HG03575 (cell line): ENCODE data around the gene DHX32.
"Not testable (repeated sequence)": the region's sequence is repeated elsewhere in the genome, so short reads cannot be mapped to it uniquely, and the experiment has no call there.

Source experiments
- ATAC-seq: cut with Tn5 transposase; IDR thresholded peaks from one replicate; pipeline ENCODE4 v1.9.1; 2021; ENCODE audit not compliant: unreplicated experiment, insufficient number of reproducible peaks, low FRiP score; ENCODE audit errors: extremely low read depth

DHX32 gene, protein sequence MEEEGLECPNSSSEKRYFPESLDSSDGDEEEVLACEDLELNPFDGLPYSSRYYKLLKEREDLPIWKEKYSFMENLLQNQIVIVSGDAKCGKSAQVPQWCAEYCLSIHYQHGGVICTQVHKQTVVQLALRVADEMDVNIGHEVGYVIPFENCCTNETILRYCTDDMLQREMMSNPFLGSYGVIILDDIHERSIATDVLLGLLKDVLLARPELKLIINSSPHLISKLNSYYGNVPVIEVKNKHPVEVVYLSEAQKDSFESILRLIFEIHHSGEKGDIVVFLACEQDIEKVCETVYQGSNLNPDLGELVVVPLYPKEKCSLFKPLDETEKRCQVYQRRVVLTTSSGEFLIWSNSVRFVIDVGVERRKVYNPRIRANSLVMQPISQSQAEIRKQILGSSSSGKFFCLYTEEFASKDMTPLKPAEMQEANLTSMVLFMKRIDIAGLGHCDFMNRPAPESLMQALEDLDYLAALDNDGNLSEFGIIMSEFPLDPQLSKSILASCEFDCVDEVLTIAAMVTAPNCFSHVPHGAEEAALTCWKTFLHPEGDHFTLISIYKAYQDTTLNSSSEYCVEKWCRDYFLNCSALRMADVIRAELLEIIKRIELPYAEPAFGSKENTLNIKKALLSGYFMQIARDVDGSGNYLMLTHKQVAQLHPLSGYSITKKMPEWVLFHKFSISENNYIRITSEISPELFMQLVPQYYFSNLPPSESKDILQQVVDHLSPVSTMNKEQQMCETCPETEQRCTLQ

DNA sequence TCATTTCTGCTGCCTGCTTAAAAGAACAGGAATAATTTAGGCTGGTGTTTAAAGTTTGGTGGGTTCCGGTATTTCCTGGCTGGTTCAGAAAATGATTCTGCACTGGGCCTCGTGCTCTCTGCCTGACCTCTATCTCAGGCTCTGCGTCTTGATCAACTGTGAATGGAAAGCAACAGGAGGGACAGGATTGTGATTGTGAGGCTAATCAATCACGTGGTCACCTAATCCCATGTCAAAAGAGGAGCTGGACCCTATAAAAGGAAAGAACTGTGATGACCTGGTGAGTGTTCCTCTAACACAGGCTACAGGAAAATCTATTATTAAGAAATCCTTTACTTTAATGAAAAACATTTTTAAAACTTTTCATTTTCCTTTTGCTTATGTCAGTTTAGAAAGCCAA, at the start of gene DHX32:
TSS of gene DHX32 (minus strand) at position 101 of the 400 bp plus-strand sequence. CDS start 468 bp downstream, outside the sequence.
- no peak for ATAC-seq

DNA sequence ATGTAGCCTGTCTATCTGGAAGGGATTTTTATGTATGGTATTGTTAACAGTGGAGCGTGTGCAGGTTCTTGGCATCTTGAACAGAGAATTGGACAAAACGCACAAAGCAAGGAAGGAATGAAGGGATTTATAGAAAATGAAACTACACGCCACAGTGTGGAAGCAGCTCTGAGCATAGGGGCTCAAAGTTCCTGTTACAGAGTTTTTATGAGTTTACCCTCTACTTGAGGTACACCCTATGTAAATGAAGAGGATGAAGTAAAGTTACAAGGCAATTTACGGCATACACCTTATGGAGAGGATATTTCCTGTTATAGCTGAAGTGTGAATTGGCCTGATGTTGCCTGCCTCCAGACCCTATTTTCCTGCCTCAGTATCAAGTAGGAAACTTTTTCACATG, 48.5 kb upstream of the DHX32 start:
- no peak for ATAC-seq

DNA sequence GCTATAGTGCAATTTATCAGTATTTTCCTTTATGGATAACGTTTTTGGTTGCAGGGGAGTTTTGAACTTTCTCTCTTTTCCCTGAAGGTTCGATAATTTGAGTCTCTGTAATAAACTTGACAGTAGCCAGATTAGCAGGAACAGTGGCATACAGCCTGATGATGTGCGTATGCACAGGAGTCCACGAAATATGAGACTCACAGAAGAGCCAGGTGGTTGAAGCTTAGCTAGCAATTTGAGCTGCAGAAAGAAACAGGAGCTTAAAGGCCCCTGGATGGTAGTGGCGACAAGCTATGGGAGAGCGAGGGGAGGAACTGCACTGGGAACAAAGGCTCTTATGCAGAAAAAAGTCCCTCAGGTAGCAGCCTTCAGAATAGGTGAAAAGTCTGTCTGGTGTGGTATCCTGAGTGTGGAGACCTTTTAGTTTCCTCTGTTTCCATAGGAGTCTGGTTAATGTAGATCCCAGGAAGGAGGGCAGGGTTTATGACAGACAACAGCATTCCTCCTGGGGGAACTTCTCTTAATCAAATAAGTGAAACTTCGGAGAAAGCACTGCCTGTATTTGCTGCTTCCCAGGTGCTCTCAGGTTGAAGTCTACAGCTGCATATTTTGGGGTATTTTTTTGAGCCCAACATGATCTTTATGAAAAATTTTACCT, 48.0 kb upstream of the DHX32 start:
- no peak for ATAC-seq

DNA sequence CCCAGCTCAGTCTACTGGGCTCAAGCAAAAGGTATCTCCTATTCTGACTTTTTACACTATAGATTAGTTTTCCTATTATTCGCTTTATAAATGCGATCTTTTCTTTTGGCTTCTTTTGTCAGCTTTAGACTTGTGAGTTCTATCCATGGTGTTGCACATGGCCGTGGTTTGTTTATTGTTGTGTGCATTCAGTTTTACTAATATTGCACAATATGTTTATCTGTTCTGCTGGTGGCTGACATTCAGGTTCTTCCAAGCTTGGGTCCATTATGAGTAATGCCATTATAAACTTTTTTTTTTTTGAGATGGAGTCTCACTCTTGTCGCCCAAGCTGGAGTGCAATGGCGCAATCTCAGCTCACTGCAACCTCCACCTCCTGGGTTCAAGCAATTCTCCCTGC, 46.2 kb upstream of the DHX32 start:
- not testable (repeated sequence) for ATAC-seq

DNA sequence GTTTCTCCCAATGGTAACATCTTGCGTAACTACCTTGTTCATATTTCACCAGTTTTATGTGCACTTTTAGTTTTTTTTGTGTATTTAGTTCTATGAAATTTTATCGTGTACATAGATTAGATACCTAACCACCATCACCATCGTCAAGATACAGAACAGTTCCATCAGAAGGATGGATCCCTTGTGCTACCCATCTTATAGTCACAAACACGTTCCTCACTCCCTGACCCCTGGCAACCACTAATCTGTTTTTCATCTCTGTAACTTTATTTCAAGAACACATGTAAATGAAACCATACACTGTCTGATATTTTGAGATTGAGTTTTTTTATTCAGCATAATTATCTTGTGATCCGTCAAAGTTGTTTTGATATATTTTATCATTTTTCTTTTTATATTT, 45.2 kb upstream of the DHX32 start:
- no peak for ATAC-seq

DNA sequence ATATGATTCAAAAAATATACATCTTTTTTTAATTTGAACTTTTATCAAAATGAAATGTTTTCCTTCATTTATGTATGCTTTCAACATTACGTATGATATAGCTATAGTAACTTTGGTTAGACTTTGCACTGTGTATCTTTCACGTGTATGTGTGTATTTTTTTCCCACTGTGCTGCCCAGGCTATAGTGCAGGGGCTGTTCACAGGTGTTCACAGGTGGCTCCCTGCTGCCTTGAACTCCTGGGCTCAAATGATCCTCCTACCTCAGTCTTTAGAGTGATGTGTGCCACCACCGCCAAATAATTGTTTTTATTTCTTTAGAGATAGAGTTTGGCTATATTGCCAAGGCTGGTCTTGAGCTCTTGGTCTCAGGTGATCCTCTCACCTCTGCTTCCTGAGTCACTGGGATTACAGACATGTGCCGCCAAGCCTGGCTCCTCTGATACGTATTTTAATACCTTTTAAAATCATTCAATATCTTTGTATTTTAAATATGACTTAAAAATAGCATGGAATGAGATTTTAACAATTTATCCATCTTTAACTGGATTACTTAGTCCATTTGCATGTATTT, 44.3 kb upstream of the DHX32 start:
- no peak for ATAC-seq

DNA sequence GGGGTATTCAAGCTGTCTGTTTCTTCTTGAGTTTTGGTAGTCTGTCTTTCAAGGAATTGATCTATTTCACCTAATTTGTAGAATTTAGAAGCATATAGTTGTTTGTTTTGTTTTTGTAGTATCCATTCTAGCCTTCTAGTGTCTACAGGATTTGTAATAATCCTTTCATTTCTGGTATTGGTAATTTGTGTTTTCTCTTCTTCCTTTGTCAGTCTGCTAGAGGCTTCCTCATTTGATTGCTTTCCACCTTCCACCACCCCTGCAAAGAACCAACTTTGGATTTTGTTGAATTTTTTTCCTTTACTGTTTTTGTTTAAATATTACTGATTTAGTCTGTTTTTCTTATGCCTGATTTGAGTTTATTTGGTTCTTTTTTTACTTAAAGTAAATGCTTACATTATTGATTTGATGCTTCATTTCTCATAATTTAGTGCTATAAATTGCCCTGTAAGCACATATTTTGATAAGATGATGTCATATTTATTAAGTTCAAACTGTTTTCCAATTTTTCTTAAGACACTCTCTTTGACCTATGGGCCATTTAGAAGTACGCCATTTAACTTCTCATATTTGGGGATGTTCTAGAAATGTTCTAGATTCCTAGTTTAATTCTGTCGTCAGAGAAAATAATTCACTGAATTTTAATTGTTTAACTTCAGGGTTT, 40.7 kb upstream of the DHX32 start:
- not testable (repeated sequence) for ATAC-seq

DNA sequence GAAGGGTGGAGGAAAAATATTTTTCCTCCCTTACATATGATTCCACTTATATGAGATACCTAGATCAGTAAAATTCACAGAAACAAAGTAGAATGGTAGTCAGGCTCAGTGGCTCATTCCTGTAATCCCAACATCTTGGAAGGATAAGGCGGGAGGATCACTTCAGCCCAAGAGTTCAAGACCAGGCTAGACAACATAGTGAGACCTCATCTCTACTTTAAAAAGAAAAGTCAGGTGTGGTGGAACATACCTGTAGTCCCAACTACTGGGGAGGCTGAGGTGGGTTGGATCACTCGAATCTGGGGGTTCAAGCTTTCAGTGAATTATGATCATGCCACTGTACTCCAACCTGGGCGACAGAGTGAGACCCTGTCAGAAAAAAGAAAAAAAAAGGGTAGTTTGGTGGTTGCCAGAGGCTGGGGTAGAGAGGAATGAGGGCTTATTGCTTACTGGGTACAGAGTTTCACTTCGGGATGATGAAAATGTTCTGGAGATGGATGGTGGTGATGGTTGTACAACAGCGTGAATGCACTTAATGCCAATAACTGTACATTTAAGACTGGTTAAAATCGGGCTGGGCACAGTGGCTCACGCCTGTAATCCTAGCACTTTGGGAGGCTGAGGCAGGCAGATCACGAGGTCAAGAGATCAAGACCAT, 36.7 kb upstream of the DHX32 start:
- not testable (repeated sequence) for ATAC-seq

DNA sequence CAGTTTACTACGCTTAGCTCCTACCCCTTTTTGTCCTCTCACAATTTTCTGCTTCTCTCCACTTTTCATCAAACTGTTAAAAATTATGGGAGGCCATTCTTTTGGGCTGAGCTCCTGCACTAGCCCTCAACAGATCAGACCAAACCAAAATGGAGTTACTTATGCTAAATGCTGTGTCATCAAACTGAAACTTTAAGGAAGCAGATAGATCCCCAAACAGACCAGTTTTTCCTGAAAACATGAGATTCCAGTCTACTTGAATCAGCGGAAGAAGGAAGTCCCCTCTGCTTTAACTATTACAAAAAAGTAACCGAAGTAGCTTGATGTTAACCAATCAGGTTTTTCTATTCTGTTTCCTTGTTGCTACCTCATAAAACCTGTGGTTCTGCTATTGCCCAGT, 35.9 kb upstream of the DHX32 start:
- no peak for ATAC-seq

DNA sequence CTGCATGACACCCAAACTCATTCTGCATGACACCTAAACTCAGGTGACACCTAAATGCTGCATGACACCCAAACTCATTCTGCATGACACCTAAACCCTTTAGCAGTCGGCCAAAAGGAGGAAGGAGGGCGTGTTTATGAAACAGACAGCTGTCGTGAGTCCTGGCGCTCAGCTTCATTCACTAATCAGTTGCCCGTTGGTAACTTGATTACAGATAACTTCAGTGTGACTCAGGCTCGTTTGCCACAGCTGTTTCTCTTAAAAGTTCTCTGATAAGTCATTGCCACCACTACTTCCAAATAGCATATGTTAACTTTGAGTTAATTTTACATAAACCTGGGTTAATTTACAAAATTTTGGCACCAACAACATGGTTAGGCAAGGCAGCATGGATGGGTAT, 32.2 kb upstream of the DHX32 start:
- ATAC-seq, result not testable (repeated sequence)

DNA sequence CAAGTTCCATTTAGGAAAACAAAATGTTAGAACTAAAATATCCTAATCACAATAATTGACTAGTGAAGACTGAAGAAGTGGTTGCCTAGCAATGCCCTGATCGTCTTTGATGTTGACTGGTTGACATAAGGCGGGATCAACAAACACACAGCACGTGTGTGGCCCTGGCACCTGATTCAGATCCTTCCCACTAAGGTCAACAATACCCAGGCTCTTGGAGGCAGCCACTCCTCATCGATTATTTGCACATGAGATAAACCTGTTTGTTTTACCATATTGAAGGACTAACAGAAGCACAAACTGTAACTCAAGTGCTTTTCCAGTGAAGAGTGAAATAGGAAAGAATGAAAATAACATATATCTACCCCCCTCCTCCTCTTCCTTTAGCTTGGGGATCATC, 30.9 kb upstream of the DHX32 start:
- no peak for ATAC-seq

DNA sequence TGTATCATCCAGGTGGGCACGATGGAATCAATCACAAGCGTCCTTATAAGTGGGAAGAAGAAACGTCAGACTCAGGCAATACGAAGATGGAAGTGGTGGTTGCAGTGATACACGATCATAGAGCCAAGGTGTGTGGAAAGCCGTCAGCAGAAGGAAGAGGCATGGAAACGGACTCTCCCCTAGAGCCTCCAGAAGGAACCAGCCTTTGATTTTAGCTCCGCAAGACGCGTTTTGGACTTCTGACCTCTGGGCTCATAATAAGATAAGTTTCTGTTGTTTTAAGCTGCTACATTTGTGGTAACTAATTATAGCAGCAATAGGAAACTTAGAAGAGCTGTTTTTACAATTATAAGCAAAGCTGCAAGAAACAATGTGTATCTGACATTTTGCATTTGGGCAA, 30.1 kb upstream of the DHX32 start:
- ATAC-seq, result no peak

DNA sequence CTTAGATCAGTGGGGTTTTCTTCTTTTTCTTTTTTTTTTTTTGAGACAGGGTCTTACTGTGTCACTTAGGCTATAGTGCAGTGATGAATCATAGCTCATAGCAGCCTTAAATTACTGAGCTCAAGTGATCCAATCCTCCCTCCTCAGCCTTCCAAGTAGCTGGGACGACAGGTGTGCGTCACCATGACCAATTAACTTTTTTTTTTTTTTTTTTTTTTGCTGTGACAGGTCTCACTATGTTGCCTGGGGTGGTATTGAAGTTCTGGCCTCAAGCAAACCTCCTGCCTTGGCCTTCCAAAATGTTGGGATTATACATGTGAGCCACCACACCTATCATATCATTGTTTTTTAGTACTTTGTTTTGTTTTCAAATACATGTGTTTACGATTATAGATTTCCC, 28.4 kb upstream of the DHX32 start:
- ATAC-seq, result not testable (repeated sequence)

DNA sequence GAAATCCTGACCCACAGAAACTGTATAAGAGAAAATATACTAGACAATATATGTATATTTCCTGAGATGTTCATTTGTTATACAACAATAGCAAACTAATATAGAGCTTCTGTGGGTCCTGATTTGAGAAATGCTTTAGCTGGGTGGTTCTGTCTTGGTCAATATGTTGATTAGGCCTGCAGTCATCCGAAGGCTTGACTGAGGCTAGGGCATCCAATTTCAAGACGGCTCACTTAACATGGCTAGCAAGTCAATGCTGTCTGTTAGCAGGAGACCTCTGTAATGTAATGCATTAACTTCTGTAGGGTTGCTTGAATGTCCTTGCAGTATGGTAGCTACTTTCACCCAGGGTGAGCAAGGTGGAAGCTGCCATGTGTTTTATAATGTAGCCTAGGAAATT, 27.7 kb upstream of the DHX32 start:
- ATAC-seq, result not testable (repeated sequence)

DNA sequence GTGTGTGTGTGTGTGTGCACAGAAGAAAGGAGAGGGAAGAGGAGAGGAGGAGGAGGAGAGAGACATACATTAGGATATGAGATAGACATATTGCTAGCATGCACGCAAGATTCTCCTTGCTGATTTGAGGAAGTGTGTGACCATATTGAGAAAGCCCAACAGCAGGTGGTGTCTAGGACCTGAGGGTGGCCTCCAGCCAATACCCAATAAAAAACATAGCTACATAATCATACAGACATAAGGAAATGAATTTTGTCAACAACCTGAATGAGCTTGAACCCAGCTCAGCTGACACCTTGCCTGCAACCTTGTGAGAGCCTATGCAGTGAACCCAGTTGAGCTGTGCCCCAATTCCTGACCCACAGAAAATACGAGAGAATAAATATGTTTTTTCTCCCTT, 26.5 kb upstream of the DHX32 start:
- ATAC-seq, result not testable (repeated sequence)

DNA sequence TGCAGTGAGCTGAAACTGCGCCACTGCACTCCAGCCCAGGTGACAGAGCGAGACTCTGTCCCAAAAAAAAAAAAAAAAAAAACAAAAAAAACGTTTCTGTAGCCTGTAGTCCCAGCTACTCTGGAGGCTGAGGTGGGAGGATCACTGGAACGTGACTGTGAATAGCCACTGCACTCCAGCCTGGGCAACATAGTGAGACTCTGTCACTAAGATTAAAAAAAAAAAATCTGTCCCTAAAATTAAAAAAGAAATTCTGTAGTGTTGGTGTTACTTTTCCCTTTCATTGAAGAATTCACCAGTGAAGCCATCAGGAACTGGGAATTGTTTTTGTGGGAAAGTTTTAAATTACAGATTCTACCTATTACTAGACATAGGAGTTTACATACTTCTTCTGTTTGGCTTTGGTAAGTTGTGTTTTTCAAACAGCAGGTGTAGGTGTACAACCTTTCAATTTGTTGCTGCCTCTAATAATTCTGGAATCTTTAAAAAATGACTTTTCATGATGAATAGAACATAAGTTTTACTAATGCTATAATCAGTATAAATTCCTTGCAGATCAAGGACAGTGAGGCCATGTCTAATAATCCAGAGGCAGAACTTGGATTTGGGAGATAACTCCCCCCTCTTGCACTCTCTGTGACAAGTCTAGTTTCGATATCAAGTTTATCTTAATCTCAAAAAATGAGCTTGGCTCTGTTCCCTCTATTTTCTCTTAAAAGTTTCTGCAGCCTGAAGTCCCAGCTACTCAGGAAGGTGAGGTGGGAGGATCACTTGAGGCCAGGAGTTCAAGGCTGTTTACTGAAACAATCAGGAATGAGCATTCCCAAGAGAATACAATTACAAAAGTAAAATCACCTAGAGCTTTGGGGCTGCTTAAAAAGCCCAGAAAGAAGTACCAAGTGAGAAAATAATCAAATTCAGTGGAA, 24.2 kb upstream of the DHX32 start:
- ATAC-seq, result not testable (repeated sequence)

DNA sequence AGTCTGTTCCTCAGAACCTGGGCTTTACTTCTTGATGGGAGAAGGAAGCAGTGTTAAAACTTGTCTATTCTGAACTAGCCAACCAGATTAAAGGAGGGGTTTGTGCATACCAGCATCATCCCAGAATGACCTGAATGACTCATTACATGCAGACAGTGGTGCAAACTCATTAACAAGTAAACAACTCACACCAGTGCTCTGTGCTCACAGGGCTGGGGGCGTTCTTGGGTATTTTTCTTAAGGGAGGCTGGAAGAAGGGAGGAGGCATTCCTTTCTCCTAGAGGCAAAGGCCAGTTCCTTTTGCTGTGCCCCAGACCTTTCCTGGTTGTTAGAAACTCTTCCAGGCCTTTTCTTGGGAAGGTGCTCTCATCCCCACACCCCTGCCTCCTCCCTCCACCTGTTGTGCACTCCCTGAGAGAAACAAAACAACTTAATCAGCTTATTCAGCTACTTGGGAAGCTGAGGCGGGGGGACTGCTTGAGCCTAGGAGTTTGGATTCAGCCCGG, 22.1 kb upstream of the DHX32 start:
- not testable (repeated sequence) for ATAC-seq
